Measurements from ENCODE around the gene DNASE2B. TPM values are rescaled to one million over a fixed set of nuclear protein-coding genes. Genes with fewer than 3 reads are reported as not detected.
"Not testable (repeated sequence)": the region's sequence is repeated elsewhere in the genome, so short reads cannot be mapped to it uniquely, and the experiment has no call there.

Gene DNASE2B
- total RNA-seq, 1 donor from 2014 or later = 26.1 TPM

DNA sequence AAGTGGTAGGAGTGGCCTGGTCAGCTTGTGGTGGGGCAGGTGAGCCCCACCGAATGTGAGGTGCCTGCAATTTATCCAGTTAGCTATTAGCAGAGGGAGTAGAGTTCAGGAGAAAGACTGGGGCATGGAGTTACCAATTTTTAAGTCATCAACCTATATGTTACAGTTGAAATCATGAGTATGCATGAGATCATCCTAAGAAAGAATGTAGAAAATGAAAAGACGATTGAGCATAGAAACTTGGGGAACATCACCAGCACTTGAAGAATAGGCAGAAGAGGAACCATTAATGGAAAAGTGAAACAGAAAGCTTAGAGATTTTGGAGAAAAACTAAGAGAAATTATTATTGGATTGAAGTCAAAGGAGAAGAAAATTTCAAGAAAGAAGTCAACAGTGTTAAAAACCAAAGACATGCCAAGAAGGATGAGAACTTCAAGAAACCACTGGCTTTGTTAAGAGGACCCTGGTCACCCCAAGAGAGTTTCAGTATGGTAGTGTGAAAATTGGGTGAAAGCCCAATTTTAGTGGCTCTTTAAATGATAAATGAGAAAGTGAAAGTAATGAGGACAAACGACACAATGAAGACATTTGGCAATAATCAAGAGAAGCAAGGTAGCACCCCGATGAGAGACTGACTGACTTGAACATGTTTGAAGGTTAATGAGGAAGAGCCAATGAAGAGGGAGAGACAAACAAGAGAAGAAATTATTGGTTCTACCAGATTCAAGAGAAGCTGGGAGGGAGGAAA is 36.7 kb downstream of the DNASE2B start:
- Histone ChIP-seq H3K27me3 (ENCODE audit: low read depth) (no peaks in the 10 kb centered on the region), H3K27ac (peak overlapping the region; percentile 64), H3K36me3 (no peaks in the 10 kb centered on the region), H3K4me1 (peaks cover 10% of the 10 kb centered on the region), H3K9me3 (peaks cover 2% of the 10 kb centered on the region), H3K4me3 (peak overlapping the region; percentile 2)
- ATAC-seq (peak in 1 of 2 donors; percentile 20), DNase-seq (no peak)
- TF ChIP-seq, protein P1, sequence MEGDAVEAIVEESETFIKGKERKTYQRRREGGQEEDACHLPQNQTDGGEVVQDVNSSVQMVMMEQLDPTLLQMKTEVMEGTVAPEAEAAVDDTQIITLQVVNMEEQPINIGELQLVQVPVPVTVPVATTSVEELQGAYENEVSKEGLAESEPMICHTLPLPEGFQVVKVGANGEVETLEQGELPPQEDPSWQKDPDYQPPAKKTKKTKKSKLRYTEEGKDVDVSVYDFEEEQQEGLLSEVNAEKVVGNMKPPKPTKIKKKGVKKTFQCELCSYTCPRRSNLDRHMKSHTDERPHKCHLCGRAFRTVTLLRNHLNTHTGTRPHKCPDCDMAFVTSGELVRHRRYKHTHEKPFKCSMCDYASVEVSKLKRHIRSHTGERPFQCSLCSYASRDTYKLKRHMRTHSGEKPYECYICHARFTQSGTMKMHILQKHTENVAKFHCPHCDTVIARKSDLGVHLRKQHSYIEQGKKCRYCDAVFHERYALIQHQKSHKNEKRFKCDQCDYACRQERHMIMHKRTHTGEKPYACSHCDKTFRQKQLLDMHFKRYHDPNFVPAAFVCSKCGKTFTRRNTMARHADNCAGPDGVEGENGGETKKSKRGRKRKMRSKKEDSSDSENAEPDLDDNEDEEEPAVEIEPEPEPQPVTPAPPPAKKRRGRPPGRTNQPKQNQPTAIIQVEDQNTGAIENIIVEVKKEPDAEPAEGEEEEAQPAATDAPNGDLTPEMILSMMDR (IDR thresholded peaks at IDR 0.05) = no peak
- intact Hi-C loops (cut with DNase I) = loop anchor here (10.0 kb wide), 1 partner anchor 290 kb away; the partner anchor contains the start of gene PRKACB

DNA sequence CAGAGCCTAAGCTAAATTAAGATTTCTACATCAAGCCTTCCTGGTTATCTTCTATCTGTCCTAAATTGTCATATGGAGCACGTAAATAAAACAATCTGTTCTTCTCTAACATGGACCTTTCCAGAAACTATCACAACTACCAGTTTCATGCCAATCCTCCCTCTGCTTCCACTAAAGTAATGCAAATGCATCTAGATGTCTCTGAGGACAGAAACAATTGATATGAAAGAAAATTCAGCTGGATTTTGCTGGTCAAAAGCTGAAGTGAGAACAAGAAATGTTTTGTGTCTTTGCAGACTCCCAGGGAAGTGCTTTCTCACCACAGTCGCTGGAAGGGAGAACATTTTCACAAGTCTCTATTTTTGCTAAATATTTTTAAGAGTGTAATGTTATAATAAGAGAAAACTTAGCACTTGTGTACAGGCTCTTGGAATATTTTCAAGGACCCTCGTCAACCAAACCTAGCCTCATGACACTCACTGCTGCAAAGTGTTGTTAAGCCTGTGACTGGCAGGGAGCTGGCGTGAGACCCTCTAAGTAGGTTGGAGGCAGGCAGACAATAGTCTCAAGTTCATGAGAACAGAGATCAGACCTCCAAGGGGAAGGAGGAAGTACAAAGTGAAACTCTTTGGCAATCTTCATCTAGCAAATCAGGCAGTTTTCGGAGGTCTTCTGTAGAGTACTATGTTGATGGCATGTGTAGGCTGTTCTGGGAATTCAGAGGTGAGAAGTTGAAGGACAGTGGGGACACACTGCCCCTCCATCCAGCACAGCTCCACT is 38.8 kb downstream of the DNASE2B start:
- DNase-seq = no peak
- Histone ChIP-seq H3K27ac (peak overlapping the region; percentile 37), H3K27me3 (ENCODE audit: low read depth) (no peaks in the 10 kb centered on the region), H3K4me3 (peak overlapping the region; percentile 13), H3K4me1 (peaks cover 10% of the 10 kb centered on the region), H3K36me3 (no peaks in the 10 kb centered on the region), H3K9me3 (no peaks in the 10 kb centered on the region)
- peak; percentile 41 to 51 for ATAC-seq
- TF ChIP-seq, protein P1 (IDR thresholded peaks at IDR 0.05) = no peak
- intact Hi-C loops (cut with DNase I) = loop anchor here (10.0 kb wide), 1 partner anchor 292 kb away; the partner anchor contains the start of gene PRKACB

DNA sequence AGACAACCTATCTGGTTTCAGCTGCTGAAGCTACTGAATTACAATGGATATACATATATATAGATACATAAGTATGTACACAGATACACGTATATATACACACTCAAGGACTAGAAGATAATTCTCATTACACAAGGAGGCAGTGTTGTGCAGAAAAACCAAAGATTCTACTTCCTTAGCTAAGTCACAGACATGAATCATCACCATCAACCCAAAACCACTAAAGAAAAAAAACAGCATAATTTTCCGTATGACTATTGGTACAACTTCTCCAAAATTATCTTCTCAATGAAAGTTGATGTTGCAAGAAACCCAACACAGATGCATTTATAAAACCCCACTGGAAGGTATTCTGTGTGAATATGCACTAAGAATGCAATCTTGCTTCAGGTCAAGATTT is 44.0 kb downstream of the DNASE2B start:
- Histone ChIP-seq H3K4me1 (peaks cover 9% of the 10 kb centered on the region), H3K9me3 (no peaks in the 10 kb centered on the region), H3K4me3 (no peak overlapping the region), H3K27me3 (ENCODE audit: low read depth) (no peaks in the 10 kb centered on the region), H3K36me3 (no peaks in the 10 kb centered on the region), H3K27ac (no peak overlapping the region)
- DNase-seq (no peak), ATAC-seq (peak; percentile 91 to 94)
- TF ChIP-seq, protein P1 (IDR thresholded peaks at IDR 0.05) = peak; percentile 52
- intact Hi-C loops (cut with DNase I) = no loop called here

DNA sequence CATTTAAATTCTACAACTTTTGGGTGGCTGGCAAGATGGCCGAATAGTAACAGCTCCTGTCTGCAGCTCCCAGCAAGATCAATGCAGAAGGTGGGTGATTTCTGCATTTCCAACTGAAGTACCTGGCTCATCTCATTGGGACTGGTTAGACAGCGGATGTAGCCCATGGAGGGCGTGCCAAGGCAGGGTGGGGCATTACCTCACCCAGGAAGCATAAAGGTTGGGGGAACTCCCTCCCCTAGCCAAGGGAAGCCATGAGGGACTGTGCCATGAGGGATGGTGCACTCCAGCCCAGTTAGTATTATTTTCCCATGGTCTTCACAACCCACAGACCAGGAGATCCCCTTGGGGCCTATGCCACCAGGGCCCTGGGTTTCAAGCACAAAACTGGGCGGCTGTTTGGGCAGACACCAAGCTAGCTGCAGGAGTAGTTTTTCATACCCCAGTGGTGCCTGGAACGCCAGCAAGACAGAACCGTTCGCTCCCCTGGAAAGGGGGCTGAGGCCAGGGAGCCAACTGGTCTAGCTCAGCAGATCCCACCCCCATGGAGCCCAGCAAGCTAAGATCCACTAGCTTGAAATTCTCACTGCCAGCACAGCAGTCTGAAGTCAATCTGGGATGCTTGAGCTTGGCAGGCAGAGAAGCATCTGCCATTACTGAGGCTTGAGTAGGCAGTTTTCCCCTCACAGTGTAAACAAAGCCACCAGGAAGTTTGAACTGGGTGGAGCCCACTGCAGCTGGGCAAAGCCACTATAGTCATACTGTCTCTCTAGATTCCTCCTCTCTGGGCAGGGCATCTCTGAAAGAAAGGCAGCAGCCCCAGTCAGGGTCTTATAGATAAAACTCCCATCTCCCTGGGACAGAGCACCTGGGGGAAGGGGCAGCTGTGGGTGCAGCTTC is 44.7 kb downstream of the DNASE2B start:
- intact Hi-C loops (cut with DNase I); H3K27ac ChIP-seq; H3K4me3 ChIP-seq; H3K36me3 ChIP-seq; H3K27me3 ChIP-seq (ENCODE audit: low read depth); H3K9me3 ChIP-seq; DNase-seq; H3K4me1 ChIP-seq: not testable (repeated sequence)
- ATAC-seq = peak in 1 of 2 donors; percentile 24

DNA sequence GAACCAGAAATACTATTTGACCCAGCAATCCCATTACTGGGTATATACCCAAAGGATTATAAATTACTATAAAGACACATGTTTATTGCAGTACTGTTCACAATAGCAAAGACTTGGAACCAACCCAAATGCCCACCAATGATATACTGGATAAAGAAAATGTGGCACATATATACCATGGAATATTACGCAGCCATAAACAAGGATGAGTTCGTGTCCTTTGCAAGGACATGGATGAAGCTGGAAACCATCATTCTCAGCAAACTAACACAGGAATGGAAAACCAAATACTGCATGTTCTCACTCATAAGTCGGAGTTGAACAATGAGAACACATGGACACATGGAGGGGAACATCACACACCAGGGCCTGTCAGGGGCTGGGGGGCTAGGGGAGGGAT is 50.4 kb downstream of the DNASE2B start:
- H3K27ac ChIP-seq; H3K4me1 ChIP-seq; H3K36me3 ChIP-seq; H3K4me3 ChIP-seq; H3K9me3 ChIP-seq; H3K27me3 ChIP-seq (ENCODE audit: low read depth); ATAC-seq; DNase-seq; intact Hi-C loops (cut with DNase I): not testable (repeated sequence)

DNA sequence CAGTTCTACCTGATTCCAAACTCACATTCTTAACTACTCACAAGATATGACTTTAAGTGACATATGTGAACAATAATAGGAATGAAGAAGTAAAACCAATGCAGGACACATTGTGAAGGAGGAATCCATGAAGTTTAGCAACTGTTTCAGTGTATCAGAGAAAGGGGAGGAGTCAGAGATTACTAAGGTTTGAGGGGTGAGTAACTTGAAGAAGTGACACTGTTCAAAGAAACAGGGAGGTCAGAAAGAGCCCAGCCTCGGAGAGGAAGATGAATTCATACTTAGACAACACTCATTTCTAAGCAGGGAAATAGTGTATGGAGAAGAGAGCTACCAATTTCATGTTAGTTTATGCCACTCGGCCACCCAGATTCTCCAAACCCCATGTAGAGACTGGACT is 52.6 kb downstream of the DNASE2B start:
- Histone ChIP-seq H3K27me3 (ENCODE audit: low read depth) (no peaks in the 10 kb centered on the region), H3K4me1 (no peaks in the 10 kb centered on the region), H3K4me3 (no peak overlapping the region), H3K36me3 (no peaks in the 10 kb centered on the region), H3K9me3 (no peaks in the 10 kb centered on the region), H3K27ac (no peak overlapping the region)
- TF ChIP-seq, protein P1 (IDR thresholded peaks at IDR 0.05) = no peak
- ATAC-seq (peak; percentile 46 to 67), DNase-seq (no peak)
- intact Hi-C loops (cut with DNase I) = no loop called here
